Hematopoietic multipotent progenitor cell treated with erythropoietin and hydrocortisone succinate and interleukin-3 and kit ligand, for 4 days (in vitro differentiated cells): Measurements from ENCODE around the gene UBE2I.

Experiments
- DNase-seq: peaks from one replicate; pipeline ENCODE4 v3.0.0-alpha.2; 2015

UBE2I gene

DNA sequence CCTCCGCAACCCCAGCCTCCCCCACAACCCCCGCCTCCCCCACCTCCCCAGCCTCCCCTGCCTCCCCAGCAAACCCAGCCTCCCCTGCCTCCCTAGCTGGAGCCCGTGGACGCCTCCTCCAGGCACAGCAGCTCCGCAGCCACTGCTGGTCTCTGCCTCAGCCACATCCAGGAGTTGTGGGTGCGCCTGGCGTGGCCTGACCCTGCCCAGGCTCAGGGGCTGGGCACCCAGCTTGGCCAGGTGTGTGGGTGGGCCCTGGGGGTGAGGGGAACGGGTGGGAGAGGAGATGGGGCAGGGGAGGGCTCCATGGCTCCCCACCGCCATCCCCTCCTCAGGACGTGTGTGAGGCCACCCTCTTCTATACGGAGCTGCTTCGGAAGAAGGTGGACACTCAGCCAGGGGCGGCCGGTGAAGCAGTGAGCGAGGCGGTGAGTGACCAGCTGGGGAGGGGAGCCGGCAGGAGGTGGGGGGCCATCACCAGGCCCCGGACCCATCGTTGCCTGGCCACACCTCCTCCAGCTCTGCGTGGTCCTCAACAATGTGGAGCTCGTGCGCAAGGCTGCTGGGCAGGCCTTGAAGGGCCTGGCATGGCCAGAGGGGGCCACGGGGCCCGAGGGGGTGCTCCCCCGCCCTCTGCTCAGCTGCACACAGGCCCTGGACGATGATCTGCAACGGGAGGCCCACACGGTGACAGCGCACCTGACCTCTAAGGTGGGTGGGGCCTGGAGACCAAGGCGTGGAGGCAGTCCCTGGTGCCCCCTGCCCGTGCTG, 36.4 kb downstream of the UBE2I start:
- no peak for DNase-seq

DNA sequence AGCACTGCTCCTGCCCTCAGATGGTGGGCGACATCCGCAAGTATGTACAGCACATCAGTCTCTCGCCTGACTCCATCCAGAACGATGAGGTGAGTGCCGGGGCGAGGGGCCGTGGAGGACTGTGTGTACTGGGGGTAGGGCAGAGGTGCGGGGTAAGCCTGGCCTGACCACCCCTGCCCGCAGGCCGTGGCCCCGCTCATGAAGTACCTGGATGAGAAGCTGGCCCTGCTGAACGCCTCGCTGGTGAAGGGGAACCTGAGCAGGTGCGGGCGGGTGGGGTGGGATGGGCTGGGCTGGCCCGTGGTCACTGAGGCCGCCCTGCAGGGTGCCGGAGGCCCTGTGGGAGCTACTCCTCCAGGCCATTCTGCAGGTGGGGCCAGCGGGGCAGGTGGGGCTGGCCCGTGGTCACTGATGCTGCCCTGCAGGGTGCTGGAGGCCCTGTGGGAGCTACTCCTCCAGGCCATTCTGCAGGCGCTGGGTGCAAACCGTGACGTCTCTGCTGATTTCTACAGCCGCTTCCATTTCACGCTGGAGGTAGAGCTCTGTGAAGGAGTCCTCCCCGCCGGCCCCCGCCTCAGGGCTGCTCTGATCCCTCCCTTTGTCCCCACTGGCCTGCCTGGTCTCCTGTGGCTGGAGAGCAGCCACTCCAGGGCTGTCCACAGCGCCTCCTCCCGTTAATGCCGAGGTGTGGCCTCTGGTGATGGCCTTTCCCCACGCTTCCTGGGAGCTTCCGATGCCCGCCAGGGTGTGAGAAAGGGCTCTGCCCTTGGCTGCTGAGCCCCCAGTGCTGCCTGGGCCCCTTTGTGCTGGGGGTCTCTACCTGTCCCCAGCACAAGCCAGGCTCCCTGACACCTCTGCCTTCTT, 37.2 kb downstream of the UBE2I start:
- DNase-seq: no peak

DNA sequence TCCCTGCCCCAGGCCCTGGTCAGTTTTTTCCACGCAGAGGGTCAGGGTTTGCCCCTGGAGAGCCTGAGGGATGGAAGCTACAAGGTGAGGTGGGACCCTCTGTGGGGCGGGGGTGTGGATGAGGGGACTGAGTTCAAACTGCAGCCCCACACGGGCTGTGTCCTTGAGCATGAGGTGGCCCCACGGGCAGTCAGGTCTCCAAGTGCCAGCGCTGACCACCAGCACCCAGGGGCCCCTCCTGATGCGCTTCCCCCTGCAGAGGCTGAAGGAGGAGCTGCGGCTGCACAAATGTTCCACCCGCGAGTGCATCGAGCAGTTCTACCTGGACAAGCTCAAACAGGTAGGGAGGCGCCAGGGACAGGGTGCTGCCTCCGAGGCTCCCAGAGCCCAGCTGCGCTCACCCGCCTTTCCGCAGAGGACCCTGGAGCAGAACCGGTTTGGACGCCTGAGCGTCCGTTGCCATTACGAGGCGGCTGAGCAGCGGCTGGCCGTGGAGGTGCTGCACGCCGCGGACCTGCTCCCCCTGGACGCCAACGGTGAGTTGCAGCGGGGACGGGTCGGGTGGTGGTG, 37.9 kb downstream of the UBE2I start:
- no peak for DNase-seq

DNA sequence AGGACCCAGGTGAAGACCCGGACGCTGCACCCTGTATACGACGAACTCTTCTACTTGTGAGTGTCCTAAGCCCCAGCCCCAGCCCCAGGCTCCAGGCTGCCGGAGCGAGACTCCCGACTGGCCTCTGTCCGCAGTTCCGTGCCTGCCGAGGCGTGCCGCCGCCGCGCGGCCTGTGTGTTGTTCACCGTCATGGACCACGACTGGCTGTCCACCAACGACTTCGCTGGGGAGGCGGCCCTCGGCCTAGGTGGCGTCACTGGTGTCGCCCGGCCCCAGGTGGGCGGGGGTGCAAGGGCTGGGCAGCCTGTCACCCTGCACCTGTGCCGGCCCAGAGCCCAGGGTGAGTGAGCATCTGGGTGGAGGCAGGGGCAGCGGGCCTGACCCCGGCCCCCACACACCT, 38.5 kb downstream of the UBE2I start:
- no peak for DNase-seq

DNA sequence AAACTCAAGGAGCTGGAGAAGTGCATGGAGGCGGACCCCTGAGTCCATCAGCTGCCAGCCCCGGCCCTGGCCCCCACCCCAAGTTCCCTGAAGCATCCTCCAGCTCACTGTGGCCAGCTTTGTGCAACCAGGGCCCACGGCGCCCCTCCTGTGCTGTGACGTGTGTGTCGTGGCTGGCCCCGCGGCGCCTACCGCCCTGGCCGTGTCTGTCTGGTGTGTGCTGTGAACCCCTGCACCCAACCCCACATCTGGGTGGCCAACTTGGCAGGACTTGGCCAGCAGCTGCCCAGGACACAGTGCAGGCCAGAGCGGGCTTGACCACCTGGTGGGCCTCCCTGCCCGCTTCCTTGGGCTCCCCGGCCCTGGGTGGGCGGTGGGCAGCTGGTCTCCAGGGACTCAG, 39.0 kb downstream of the UBE2I start:
- DNase-seq: no peak

DNA sequence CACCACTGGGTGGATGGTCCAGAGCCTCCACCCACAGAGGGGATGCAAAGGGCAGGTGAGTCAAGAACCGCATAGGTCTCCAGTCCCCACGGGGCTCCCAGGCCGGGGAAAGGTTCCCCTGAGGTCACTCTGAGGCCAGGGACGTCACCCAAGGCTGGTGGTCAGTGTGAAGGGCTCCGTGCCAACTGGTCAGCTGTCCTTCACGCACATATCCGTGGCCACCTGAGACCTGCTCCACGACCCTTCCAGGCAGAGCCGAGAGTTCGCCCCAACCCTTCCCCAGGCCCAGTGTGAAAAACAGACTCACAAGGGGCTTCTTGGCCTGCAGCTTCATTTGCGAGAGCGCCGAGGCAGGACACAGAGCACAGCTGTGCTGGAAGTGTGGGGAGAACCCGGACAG, 39.5 kb downstream of the UBE2I start:
- no peak for DNase-seq

DNA sequence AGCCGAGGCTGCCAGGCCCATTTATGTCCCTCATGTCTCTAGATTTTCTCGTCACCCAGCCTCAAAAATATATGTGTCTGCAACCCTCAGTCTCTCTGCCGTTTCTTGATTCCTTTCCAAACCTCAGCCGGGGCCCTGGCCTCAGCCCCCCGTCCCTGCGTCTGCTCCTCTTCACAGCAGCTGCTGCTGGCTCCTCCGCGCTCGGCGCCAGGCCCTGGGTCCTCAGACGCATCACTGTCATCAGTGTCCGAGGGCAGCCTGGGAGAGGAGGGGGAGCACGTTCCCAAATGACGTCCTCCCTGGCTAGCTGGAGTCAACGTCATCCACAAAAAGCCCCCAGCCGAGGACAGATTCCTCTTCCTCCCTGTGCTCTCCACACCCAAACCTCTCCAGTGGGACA, 39.9 kb downstream of the UBE2I start:
- no peak for DNase-seq

DNA sequence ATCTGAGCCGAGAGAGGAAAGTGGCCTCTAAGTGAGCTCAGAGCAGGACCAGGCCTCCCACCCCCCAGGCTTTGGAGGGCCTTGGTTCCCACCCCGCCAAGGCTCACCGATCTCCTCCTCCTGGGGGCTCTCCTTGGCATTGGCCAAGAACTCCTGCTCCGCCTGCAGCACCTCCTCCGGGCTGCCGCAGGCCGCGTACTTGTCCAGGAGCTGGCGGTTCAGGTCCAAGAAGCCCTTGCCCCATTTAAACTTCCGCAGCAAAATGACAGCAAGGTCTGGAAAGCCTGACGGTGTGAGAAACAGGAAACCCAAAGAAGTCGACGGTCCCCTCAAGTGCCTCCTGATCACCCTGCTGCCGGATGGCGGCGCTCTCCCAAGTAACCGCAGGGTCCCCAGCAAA, 40.5 kb downstream of the UBE2I start:
- no peak for DNase-seq

DNA sequence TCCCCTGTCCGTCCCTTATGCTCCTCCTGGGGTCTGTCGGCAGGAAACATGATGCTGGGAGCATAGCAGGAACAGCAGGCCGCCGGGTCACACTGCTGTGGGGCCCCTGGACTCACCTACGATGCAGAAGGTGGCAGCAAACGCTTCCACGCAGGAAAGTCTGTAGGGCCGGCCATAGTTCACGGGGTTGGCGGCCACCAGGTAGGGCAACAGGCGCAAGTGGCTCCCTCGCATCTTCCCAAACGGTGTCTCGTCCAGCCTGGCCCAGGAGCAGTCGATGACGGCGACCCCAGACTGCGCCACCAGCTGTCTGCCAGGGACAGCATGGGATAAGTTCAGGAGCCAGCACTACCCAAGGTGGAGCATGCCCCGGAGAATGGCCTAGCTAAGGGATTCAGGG, 41.3 kb downstream of the UBE2I start:
- DNase-seq: no peak

DNA sequence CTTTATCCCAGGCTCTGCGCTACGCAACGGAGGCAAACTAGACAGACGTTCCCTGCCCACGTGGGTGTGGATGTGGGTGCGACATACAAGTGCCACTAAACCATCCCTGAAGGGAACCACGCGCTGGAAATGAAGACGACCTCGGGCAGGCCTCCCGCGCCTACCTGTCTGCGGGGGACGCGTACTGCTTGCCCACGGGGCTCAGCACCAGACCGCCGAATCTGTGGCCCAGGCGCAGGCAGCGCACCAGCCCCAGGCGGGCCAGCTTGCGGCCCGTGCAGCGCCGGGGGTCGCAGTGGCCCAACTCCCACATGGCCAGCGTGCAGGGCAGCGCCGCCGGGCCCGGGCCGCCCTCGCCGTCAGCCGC, 41.8 kb downstream of the UBE2I start:
- DNase-seq: no peak

DNA sequence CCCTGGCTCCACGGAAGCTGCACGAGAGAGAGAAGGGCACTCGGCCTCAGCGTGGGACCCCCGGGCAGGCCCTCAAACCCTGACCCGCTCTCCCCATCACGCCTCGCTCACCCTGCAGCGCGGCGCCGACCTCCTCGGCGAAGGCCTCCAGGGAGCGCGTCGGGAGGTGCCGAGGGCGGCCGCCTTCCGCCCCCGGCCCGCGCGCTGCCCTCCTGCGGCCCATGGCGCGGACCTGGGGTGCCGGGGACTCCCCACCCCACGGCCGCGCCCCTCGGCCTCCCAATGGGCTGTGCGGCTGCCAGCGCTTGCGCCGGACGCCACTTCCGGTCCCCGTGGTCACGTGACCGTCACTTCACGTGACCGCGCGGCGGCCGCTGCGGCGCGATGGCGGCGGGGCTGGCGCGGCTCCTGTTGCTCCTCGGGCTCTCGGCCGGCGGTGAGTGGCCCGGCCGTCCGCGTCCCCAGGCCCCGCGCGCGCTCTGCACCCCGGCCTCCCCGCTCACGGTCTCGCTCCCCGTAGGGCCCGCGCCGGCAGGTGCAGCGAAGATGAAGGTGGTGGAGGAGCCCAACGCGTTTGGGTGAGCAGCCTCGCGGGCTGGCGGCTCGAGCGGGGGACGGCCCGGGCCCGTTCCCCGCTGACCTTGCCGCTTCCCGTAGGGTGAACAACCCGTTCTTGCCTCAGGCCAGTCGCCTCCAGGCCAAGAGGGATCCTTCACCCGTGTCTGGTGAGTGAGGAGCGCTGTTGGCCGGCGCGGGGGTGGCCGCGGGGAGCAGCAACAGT, 42.3 kb downstream of the UBE2I start, which contains the start of the genes GNPTG and TSR3:
GNPTG (plus strand) TSS at position 350 of the 781 bp plus-strand sequence; CDS start at position 385, 35 bp downstream.
TSR3 (minus strand) TSS at position 297 of the 781 bp plus-strand sequence; CDS start at position 223, 74 bp downstream.
- DNase-seq: peak; percentile 95

DNA sequence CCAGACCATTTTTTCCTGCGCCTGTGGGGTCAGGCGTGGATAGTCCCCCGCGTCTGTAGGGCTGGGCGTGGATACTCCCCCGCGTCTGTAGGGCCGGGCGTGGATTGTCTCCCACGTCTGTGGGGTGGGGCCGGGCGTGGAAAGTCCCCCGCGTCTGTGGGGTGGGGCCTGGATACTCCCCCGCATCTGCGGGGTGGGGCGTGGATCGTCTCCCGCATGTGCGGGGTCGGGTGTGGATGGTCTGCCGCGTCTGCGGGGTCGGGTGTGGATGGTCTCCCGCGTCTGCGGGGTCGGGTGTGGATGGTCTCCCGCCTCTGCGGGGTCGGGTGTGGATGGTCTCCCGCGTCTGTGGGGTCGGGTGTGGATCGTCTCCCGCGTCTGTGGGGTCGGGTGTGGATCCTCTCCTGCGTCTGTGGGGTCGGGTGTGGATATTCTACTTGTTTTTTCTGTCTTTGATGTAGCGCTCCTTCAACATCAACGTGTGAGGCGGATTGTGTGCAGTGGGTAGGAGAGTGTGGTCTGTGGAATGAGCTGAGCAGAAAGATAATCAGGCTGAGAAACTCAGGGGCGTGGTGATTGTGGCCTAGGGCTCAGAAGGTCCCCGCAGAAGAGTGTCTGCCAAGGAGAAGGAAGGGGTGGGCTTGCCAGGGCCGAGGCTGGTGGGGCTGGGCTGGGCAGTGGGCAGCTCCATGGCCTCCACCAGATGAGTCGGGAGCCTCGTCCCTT, 45.5 kb downstream of the UBE2I start:
- peak; percentile 80 for DNase-seq

DNA sequence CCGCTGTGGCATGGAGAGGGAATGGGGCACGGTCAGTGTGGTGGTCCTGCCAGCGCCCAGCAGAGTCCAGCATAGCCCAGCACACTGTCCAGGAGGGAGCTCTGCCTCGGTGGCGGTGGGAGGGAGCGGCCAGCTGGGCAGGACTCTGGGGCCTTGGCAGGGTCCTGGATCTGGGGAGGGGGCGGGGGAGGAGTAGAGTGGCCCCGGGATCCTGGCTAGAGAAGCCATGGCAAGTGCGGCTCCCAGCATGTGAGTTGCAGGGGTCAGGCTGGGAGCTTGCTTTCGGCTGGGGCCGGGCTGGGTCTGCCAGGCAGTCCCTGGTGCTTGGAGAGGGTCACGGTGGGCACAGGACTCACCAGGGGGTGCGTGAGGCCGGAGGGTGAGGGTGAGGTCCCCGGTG, 46.2 kb downstream of the UBE2I start:
- no peak for DNase-seq

DNA sequence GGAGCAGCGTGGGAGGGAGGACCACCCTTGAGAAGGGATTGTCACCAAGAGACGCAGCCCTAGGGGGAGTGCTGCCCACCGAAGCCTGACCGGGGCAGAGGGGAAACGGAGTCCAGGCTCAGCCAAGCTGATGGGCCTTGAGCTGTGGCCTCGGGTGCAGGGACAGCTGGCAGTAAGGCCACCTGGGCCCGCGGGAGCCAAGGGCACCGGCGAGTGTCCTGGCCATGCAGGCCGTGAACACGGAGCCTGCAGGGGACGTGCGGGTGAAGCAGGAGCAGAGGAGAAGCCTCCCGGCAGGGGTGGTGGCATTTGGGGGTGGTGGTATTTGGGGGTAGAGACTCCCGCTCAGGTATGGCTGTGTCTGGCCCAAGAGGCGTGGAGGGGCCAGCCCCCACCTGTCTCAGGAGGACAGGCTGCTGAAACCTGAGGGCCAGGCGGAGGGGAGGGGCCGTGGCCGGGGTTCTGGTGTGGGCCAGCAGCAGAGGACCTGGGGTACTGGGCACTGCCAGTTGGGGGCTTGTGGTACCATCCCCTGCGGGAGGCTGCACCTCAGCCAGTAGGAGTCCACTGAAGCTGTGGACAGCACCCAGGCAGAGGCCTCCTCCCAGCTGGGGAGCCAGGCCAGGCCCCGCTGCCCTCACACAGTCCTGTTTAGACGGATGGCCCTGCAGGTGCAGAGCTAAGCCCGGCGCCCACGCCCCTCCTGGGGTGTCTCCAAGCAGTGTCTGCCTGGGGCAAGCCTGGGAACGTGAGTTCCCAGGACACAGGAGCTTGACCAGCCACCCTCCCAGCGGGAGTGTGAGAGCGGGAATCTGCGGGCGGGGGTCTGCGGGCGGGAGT, 46.8 kb downstream of the UBE2I start:
- no peak for DNase-seq

DNA sequence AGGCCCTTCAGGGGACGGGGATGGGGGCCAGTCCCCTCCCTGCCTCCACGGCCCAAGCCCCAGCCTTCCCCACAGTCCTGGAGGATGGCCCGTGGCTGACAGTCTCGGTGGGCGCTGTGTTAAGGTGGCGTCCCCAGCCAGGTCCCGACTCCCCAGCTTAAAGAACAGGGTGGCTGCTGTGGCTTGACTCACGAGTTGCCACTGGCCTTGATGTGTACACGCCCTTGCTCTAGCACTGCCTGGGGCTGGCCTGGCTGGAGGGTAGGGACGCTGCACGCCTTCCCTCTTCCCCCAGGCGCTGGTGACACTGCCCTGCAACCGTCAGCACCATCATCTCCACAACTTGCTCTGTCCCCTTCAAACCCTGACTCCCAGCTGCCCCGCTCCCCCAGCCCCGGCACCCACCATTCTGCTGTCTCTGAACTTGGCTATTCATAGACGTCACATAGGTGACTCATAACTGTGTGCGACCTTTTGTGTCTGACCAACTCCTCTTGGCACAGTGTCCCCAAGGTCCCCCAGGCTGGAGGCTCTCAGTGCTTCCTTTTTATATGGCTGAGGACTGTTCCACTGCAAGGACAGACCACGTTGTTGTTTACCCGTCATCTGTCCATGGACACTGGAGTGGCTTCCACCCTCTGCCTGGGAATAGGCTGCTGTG, 48.6 kb downstream of the UBE2I start:
- DNase-seq: no peak

DNA sequence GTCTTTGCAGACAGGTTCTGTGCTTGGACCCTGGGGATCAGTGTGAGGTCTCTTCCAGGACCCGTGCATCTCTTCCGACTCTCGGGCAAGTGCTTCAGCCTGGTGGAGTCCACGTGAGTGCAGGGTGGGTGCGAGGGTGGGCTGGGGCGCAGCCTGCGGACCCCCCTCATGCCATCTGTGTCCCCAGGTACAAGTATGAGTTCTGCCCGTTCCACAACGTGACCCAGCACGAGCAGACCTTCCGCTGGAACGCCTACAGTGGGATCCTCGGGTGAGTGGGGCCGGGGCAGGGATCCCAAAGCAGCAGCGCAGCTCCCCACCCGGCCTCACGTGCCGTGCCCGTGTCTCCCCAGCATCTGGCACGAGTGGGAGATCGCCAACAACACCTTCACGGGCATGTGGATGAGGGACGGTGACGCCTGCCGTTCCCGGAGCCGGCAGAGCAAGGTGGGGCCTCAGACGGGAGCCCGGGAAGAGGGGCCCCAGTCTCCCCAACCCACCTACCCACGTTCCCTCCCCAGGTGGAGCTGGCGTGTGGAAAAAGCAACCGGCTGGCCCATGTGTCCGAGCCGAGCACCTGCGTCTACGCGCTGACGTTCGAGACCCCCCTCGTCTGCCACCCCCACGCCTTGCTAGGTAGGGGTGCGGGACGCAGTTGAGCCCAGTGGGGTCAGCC, 52.4 kb downstream of the UBE2I start:
- DNase-seq: no peak

DNA sequence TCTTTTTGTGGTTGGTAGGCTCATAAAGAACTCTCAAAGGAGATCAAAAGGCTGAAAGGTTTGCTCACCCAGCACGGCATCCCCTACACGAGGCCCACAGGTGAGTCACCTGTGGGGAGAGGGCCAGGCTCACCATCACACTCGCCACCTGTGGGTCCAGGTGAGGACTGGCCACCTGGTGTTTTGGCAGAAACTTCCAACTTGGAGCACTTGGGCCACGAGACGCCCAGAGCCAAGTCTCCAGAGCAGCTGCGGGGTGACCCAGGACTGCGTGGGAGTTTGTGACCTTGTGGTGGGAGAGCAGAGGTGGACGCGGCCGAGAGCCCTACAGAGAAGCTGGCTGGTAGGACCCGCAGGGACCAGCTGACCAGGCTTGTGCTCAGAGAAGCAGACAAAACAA, 53.4 kb downstream of the UBE2I start:
- no peak for DNase-seq

DNA sequence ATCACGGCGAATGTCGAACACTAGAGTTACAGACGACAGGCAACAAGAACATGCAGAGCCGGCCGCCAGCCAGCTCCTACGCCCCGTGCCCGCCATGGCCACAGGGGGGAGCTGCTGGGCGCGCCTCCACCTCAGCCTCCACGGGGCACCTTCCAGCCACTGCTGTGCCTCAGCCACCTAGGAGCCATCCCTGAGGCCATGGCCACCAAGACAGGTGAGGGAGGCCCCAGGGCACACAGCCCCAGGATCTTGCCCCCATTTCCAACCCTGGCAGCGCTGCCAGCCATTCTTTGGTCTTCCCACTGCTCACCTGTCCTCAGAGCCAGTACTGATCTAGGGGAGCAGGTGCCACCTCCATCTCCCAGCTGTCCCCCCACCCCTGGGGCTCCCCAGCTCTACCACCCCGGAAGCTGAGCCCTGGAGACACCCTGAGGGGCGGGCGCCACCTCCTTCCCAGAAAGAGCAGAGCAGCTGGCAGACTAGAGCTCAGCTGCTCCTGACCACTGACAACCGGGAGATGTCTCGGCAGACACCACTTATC, 54.1 kb downstream of the UBE2I start:
- peak; percentile 77 for DNase-seq

DNA sequence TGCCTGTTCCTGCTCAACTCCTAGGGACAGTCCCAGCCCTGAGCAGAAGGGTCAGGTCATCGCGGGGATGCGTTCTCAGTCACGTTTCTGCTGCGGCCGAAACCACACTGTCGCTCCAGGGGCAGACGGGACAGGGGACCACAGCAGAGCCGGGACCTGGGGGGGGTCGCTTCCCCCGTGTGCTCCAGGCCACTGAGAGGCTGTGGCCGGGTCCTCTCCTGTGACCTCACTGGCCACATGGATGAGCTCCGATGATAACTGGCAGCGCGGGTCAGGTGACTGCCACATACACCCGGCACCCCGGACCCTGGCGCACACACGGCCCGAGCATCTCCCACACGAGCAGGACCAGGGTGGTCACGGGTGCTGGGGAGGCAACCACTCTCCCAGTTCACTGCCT, 55.1 kb downstream of the UBE2I start:
- no peak for DNase-seq
